HL-60 (cell line): Measurements from ENCODE around the gene DGCR8.

Source experiments
- DNase-seq, 2 experiments: peaks; one replicate each; pipeline ENCODE4 v3.0.0-alpha.2; 2010 to 2020; ENCODE audit warnings: low read depth in 1 of 2, low spot score in 1 of 2
- H3K27ac ChIP-seq: fragments of 250-450 bp; sonication (Bioruptor Pico); replicated peaks from 2 replicates; pipeline ENCODE4 v1.5.1; 2020; ENCODE audit warnings: mild to moderate bottlenecking, moderate library complexity
- H3K27me3 ChIP-seq: fragments of 250-450 bp; sonication (Bioruptor Pico); 2 replicates; pipeline ENCODE4 v1.5.1; 2021; ENCODE audit warnings: mild to moderate bottlenecking, moderate library complexity; ENCODE audit not compliant: insufficient read depth, poor library complexity, severe bottlenecking
- H3K4me3 ChIP-seq: replicated peaks from 2 replicates; pipeline ENCODE4 v1.5.1; 2011; ENCODE audit warnings: mild to moderate bottlenecking, control low read depth, low read length; ENCODE audit not compliant: insufficient read depth
- GABPA ChIP-seq: IDR thresholded peaks from 2 replicates; pipeline ENCODE4 v1.6.1; 2012; ENCODE audit warnings: low read depth
- POLR2AphosphoS5 ChIP-seq: IDR thresholded peaks from 2 replicates; pipeline ENCODE4 v1.6.1; 2012; ENCODE audit warnings: low read depth
- SPI1 ChIP-seq: IDR thresholded peaks from 2 replicates; pipeline ENCODE4 v1.6.1; 2012; ENCODE audit warnings: low read depth, mild to moderate bottlenecking, borderline replicate concordance
- TF ChIP-seq, protein P1 (sequence below): IDR thresholded peaks from one replicate; pipeline ENCODE4 v1.5.1; 2011; ENCODE audit warnings: low read length, control low read depth, inconsistent platforms; ENCODE audit not compliant: insufficient read depth
- TF ChIP-seq, protein P2 (sequence below): IDR thresholded peaks from 2 replicates; pipeline ENCODE4 v1.6.1; 2012; ENCODE audit warnings: low read depth; ENCODE audit not compliant: insufficient replicate concordance

Gene DGCR8

GRCh38 chr22:20055654-20056053 lies 24.4 kb upstream of the DGCR8 start:
- no peak for DNase-seq
- Histone ChIP-seq H3K27ac (no peak overlapping the region), H3K4me3 (no peak overlapping the region), H3K27me3 (no peaks in the 10 kb centered on the region)
- TF ChIP-seq POLR2AphosphoS5 (no peak), SPI1 (no peak), GABPA (no peak)
- TF ChIP-seq, protein P1, sequence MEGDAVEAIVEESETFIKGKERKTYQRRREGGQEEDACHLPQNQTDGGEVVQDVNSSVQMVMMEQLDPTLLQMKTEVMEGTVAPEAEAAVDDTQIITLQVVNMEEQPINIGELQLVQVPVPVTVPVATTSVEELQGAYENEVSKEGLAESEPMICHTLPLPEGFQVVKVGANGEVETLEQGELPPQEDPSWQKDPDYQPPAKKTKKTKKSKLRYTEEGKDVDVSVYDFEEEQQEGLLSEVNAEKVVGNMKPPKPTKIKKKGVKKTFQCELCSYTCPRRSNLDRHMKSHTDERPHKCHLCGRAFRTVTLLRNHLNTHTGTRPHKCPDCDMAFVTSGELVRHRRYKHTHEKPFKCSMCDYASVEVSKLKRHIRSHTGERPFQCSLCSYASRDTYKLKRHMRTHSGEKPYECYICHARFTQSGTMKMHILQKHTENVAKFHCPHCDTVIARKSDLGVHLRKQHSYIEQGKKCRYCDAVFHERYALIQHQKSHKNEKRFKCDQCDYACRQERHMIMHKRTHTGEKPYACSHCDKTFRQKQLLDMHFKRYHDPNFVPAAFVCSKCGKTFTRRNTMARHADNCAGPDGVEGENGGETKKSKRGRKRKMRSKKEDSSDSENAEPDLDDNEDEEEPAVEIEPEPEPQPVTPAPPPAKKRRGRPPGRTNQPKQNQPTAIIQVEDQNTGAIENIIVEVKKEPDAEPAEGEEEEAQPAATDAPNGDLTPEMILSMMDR, result no peak
- TF ChIP-seq, protein P2, sequence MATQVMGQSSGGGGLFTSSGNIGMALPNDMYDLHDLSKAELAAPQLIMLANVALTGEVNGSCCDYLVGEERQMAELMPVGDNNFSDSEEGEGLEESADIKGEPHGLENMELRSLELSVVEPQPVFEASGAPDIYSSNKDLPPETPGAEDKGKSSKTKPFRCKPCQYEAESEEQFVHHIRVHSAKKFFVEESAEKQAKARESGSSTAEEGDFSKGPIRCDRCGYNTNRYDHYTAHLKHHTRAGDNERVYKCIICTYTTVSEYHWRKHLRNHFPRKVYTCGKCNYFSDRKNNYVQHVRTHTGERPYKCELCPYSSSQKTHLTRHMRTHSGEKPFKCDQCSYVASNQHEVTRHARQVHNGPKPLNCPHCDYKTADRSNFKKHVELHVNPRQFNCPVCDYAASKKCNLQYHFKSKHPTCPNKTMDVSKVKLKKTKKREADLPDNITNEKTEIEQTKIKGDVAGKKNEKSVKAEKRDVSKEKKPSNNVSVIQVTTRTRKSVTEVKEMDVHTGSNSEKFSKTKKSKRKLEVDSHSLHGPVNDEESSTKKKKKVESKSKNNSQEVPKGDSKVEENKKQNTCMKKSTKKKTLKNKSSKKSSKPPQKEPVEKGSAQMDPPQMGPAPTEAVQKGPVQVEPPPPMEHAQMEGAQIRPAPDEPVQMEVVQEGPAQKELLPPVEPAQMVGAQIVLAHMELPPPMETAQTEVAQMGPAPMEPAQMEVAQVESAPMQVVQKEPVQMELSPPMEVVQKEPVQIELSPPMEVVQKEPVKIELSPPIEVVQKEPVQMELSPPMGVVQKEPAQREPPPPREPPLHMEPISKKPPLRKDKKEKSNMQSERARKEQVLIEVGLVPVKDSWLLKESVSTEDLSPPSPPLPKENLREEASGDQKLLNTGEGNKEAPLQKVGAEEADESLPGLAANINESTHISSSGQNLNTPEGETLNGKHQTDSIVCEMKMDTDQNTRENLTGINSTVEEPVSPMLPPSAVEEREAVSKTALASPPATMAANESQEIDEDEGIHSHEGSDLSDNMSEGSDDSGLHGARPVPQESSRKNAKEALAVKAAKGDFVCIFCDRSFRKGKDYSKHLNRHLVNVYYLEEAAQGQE, result no peak

- Histone ChIP-seq H3K27me3 (no peaks in the 10 kb centered on the region), H3K27ac (no peak overlapping the region), H3K4me3 (no peak overlapping the region)
- no peak for TF ChIP-seq POLR2AphosphoS5
- no peak for TF ChIP-seq SPI1
- no peak for TF ChIP-seq GABPA
- TF ChIP-seq, protein P2, result no peak
- TF ChIP-seq, protein P1, result no peak
- no peak for DNase-seq
Observed at GRCh38 chr22:20056161-20056560, 23.9 kb upstream of the DGCR8 start.

DNA sequence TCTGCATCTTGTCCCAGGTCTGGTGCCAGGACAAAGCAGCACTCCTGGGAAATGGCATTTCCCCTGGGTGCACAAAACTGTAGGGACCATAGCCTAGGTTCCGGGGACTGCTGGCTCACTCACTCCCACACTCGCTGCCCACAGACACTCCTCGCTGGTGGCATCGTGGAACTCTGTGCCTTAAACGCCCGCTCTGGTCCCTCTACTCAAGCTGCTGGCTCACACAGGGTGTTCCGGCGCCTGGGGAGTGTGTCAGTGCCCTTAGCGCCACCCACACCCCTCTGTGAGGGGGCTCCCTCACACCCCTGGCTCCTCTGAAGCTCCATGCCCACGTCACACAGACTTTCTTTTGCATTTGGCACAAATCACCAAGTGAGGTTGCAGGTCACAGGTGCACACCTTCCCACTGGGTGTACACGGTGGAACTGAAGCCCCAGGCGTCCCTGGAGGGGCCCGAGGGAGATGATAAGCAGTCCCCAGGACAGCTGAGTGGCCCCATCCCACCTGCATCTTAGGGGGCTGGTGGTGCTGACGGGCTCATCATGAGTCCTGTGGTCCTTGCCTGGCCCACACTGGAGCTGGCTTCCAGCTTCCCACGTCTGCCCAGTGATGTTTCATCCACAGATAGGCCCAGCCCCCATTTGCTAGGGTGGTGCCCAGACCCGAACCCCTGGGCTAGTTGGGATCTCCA lies 23.2 kb upstream of the DGCR8 start:
- no peak for DNase-seq
- Histone ChIP-seq H3K4me3 (no peak overlapping the region), H3K27me3 (no peaks in the 10 kb centered on the region), H3K27ac (no peak overlapping the region)
- TF ChIP-seq, protein P1, result no peak

GRCh38 chr22:20057596-20058268 lies 22.3 kb upstream of the DGCR8 start:
- TF ChIP-seq POLR2AphosphoS5, result no peak
- no peak for TF ChIP-seq GABPA
- TF ChIP-seq SPI1, result no peak
- TF ChIP-seq, protein P2, result no peak
- TF ChIP-seq, protein P1, result no peak
- no peak overlapping the region for H3K27ac ChIP-seq
- no peak overlapping the region for H3K4me3 ChIP-seq
- H3K27me3 ChIP-seq, result no peaks in the 10 kb centered on the region
- DNase-seq, result no peak
